NCI-H2107 (cell line): ENCODE data around the gene COL5A1.

Experiments used
- DNase-seq: peaks from one replicate; lab custom pipeline; 2025; lab: John Stamatoyannopoulos, UW

The COL5A1 gene

DNA sequence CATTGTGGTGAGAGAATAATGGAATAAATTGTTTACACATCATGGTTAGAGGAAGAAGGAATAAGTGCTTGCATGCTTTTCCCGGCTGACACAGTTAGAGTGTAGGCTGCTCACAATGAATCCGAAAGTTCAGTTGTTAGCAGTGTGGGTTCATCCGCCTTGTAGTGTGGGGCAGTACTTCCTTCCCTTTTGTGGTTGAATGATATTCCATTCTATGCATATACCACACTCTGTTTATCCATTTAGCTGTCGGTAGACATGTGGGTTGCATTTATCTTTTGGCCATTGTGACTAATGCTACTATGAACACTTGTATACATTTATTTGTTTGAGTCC lies 84.0 kb downstream of the COL5A1 start:
- no peak for DNase-seq

DNA sequence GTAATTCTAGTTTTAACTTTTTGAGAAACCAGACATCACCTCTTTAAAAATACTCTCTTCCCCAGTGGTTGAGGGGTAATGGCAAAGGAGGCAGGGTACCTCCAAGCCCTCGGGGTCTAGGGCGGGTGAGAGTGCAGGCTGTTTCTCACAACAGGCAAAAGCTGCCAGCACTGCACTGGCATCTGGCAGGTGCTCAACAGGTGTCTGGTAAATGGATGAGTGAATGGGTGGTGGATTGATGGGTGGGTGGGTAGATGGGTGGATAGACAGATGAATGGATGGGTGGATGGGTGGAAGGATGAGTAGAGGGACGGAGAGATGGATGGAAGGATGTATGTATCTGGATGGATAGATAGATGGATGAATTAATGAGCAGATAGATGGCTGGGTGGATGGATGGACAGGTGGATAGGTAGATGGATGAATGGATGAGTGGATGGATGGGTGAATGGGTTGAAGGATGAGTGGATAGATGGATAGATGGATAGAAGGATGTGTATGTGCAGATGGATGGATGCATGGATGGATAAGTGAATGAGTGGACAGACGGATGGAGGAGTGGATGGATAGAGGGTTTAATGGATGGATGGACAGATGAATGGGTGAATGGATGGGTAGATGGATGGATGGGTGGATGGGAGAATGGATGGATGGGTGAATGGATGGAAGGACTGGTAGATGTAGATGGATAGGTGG lies 84.6 kb downstream of the COL5A1 start:
- no peak for DNase-seq

DNA sequence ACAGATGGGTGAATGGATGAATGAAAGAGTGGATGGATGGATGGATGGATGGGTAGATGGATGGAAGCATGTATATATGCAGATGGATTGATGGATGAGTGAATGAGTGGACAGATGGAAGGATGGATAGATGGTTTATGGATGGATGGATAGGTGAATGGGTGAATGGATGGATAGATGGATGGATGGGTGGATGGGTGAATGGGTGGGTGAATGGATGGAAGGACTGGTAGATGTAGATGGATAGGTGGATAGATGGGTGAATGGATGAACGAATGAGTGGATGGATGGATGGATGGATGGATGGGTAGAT lies 85.1 kb downstream of the COL5A1 start:
- no peak for DNase-seq

DNA sequence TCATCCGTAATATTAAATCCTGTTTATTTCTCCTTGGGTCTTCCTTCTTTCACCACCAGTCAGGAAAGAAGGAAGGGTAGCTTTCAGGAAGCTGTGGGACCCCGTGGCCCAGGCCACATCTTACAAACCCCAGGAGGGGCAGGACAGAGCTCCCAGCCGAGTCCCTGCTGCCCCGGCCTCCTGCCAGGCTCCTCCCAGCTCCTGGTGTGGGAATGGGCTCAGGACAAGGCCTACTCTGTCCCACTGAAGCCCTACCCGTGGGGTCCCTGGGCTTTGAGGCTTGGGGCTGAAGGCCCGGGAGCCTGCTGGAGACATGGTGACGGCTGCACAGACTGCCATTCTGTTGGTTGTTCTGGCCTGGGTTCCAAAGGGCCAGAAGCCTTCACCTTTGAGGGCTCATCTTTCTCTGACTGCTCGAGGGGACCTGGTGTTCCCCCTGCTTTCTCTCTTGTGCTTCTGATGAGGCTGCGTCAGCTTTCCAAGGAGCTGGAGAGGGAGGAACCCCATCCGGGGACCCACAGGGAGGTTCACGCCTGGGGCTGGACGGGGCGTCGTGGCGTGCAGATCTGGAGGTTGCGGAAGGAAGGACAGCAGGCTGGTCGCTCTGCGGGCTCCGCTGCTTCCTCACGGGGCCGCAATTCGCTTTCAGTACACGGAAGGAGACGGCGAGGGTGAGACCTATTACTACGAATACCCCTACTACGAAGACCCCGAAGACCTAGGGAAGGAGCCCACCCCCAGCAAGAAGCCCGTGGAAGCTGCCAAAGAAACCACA lies 86.6 kb downstream of the COL5A1 start:
- DNase-seq: no peak

DNA sequence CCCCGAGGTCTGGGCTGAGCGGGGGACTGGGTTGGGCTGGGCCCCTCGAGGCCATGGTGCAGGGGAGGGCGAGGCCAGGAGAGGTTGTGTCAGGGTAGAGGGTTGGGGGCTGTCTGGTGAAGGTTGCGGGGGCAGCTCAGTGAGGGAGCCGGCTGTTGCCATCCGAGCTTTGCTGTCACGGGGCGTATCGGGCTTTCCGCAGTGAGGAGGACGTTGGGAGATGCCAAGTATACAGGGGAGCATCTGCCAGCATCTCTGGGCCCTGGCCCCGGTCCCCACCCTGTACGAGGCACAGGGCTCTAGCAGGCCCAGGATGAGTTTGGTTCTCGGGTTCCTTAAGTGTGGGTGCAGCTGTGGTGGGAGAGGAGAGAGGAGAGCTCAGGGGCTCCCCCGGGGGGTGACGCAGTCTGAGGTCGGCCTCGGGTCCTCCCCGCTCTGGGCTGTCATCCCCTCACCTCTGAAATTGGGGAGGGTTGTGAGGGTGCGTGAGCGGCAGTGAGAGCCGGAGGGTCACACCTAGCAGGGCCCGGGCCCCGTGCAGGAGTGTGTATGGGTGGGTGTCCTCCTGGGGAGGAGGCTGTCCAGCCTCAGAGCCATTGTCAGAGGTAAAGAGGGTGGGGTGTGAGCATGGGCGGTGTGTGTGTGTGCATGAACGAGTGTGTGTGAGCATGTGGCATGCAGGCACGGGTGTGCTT lies 87.3 kb downstream of the COL5A1 start:
- DNase-seq: no peak

GRCh38 chr9:134730011-134730760 lies 88.6 kb downstream of the COL5A1 start:
- no peak for DNase-seq

DNA sequence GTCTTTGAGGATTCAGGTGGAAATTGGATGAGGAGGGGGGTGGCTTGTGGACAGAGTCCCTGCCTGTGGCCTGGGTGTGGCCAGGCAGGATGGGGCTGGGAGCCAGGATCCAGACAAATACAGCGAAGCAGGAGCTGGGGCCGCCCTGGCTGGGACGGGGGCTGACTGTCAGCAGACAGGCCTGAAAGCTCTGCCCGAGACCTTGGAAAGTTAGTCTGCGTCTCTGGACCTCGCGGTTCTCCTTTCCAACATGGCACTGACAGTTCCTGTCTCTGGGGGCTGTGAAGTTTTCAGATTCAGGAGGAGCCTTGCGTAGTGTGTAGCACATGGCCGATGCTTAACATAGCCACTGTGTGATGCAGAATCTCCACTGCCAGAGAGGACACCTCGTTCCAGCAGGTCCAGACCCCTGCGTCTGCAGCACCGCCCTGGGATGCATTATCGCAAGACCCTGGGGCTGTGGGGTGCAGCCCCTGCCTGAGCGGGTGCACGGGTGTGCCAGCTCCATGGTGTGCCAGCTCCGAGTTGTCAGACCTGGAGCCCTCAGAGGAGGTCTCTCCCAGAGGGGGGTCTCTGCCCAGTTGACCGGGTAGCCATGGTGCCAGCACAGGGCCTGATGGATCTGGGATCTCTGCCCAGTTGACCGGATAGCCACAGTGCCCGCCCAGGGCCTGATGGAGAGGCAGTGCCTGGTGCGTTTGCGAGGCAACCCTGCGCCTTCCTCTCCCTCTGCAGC lies 89.3 kb downstream of the COL5A1 start:
- DNase-seq: no peak

GRCh38 chr9:134731497-134732391 lies 90.1 kb downstream of the COL5A1 start:
- no peak for DNase-seq

DNA sequence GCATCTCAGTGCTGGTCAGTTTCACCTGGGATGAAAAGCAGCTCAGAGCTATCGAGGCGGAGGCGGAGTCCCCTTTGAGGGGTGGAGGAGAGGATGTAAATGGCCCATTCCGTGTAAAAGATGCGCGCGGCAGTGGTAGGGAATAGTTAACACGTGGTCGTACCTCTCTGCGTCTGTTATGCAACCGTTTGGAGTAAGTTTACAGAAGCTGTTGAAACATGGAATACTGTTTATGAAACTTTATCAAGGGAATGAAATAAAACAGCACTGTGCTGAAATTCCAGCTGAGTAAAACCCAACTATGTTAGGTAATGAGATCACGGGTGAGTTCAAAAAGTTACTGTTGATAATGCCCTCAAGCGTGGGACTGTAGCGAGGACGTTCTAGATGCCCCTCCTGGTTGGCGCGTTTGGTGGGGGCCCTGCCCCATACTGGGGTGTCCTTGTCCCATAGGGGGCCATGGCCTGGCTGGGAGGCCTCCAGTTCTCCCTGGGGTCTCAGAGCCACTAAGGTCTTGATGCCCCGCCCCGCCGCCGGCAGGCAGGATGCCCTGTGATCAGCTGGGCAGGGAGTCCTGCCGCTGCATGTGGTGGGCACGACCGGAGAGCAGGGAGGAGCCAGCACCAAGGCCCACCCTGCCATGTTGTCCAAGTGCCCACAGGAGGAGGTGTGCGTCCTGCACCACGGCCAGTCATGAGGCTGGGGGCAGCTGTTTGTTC lies 90.9 kb downstream of the COL5A1 start:
- DNase-seq: no peak

- DNase-seq: no peak
Observed at GRCh38 chr9:134733480-134734232, 92.1 kb downstream of the COL5A1 start.

GRCh38 chr9:134734270-134734669 lies 92.7 kb downstream of the COL5A1 start:
- no peak for DNase-seq

- DNase-seq: no peak
Observed at GRCh38 chr9:134735441-134736175, 94.0 kb downstream of the COL5A1 start.

DNA sequence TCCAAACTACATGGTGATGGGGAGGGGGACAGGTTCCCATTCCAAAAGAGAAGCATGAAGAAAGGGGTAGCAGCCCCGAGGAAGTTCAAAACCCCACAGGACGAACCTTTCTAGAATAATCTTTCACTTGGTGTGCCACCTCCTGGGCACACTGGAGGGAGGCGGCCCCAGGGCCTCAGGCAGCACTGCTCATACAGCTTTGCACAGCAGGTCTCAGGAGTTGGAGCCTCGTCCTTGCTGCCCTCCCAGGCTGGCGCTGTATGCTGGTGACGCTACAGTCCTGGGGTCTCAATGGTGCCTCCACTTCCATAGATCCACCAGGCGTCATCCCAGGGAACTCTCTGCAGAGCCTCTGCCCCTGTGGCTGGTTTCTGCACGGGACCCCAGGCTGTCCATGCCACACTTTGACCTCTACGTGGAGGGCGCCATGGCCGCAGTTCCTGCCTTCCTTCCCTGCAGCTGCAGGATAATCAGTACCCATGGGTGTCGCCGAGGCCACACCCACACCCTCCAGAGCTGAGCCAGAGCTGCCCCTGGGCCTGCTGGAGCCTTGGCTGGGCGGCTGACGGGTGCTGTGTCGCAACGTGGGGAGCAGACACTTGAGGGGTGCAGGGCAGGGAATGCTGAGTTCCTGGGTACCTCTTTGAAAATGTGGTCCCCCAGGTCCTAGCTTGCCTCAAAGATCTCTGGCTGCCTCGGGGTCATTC lies 95.3 kb downstream of the COL5A1 start:
- DNase-seq: no peak

GRCh38 chr9:134737842-134738580 lies 96.4 kb downstream of the COL5A1 start:
- no peak for DNase-seq

- DNase-seq: peak; percentile 38
Observed at GRCh38 chr9:134738869-134739659, 97.5 kb downstream of the COL5A1 start.

DNA sequence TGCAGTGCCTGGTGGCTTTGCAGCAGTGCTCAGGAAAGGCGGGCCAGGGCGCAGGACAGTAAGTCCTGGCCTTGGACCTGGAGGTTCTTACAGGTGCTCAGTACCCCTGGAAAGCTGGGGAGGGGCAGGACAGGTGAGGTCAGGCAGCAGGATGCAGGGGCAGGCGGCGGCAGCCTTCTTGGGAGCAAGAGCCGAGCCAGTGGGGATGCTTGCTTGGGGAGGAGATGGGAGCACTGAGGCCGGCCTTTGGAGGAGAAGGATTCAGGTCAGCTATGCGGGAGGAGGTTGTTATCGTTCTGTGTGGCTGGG lies 98.0 kb downstream of the COL5A1 start:
- no peak for DNase-seq

- DNase-seq: no peak
Observed at GRCh38 chr9:134740071-134740470, 98.5 kb downstream of the COL5A1 start.
